GM23338 (cell line): Measurements from ENCODE around the gene AGO1. TPM values are rescaled to one million over a fixed set of nuclear protein-coding genes. Genes with fewer than 3 reads are reported as not detected.

ENCODE experiments used
- ATAC-seq: fragments of 200-7000 bp; cut with Tn5 transposase; 3 replicates; pipeline ENCODE4 v1.9.1; 2020
- DNase-seq: peaks from one replicate; pipeline ENCODE4 v3.0.0-alpha.2; 2015; ENCODE audit warnings: low spot score
- H2AFZ ChIP-seq: fragments of 200-600 bp; sonication (generic); 2 replicates; pipeline ENCODE4 v1.8.0; 2016; ENCODE audit warnings: antibody characterized with exemption, mild to moderate bottlenecking, moderate library complexity
- H3F3A ChIP-seq: fragments of 200-600 bp; sonication (generic); replicated peaks from 2 replicates; pipeline ENCODE4 v1.8.0; 2017; ENCODE audit warnings: antibody characterized with exemption, mixed run types, low read depth
- H3K27ac ChIP-seq: fragments of 200-600 bp; sonication (generic); 2 replicates; pipeline ENCODE4 v1.6.1; 2016; ENCODE audit warnings: low read depth
- H3K27me3 ChIP-seq: fragments of 200-600 bp; sonication (generic); 2 replicates; pipeline ENCODE4 v1.8.0; 2016; ENCODE audit warnings: mild to moderate bottlenecking, mixed run types, moderate library complexity; ENCODE audit not compliant: insufficient read depth
- H3K36me3 ChIP-seq: fragments of 200-600 bp; sonication (generic); 2 replicates; pipeline ENCODE4 v1.8.0; 2016; ENCODE audit warnings: mild to moderate bottlenecking; ENCODE audit not compliant: insufficient read depth
- H3K4me1 ChIP-seq: fragments of 200-600 bp; sonication (generic); 2 replicates; pipeline ENCODE4 v1.8.0; 2016; ENCODE audit warnings: mild to moderate bottlenecking, moderate library complexity; ENCODE audit not compliant: insufficient read depth
- H3K4me2 ChIP-seq: fragments of 200-600 bp; sonication (generic); 2 replicates; pipeline ENCODE4 v1.7.1; 2017; ENCODE audit warnings: mixed run types
- H3K4me3 ChIP-seq: fragments of 200-600 bp; sonication (generic); 2 replicates; pipeline ENCODE4 v1.6.1; 2016; ENCODE audit warnings: mixed run types
- H3K79me2 ChIP-seq: fragments of 200-600 bp; sonication (generic); replicated peaks from 2 replicates; pipeline ENCODE4 v1.8.0; 2017; ENCODE audit warnings: mild to moderate bottlenecking; ENCODE audit not compliant: insufficient read depth
- H3K9me2 ChIP-seq: fragments of 200-600 bp; sonication (generic); 2 replicates; pipeline ENCODE4 v1.8.0; 2017; ENCODE audit not compliant: insufficient read depth
- H4K20me1 ChIP-seq: fragments of 200-600 bp; sonication (generic); replicated peaks from 2 replicates; pipeline ENCODE4 v1.8.0; 2017; ENCODE audit warnings: mild to moderate bottlenecking; ENCODE audit not compliant: insufficient read depth
- H3K27ac Mint-ChIP-seq: 2 replicates; pipeline ENCODE4 v1.8.0; 2020; ENCODE audit warnings: inconsistent platforms, mild to moderate bottlenecking, moderate library complexity, mixed read lengths
- H3K27me3 Mint-ChIP-seq: 3 replicates; pipeline ENCODE4 v1.8.0; 2022; ENCODE audit warnings: low read depth, mild to moderate bottlenecking, moderate library complexity, mixed read lengths, inconsistent platforms; ENCODE audit not compliant: insufficient read depth, poor library complexity
- H3K36me3 Mint-ChIP-seq: 3 replicates; pipeline ENCODE4 v1.8.0; 2021; ENCODE audit warnings: low read depth, mild to moderate bottlenecking, inconsistent platforms, moderate library complexity, mixed read lengths
- H3K4me1 Mint-ChIP-seq: 3 replicates; pipeline ENCODE4 v1.8.0; 2020; ENCODE audit warnings: mild to moderate bottlenecking, inconsistent platforms, mixed read lengths
- H3K4me3 Mint-ChIP-seq: 3 replicates; pipeline ENCODE4 v1.8.0; 2021; ENCODE audit warnings: moderate library complexity, mild to moderate bottlenecking, inconsistent platforms, mixed read lengths
- H3K9me3 Mint-ChIP-seq: 3 replicates; pipeline ENCODE4 v1.8.0; 2020; ENCODE audit warnings: moderate library complexity, mild to moderate bottlenecking, inconsistent platforms, mixed read lengths
- JUNB ChIP-seq: IDR thresholded peaks from one replicate; pipeline ENCODE4 v1.6.1; 2016; ENCODE audit warnings: antibody characterized with exemption; ENCODE audit not compliant: unreplicated experiment
- polyA plus RNA-seq: library from polyadenylated mRNA; unstranded; fragments of >200 nt; fragmentation: Nextera tagmentation; extraction: Ambion mirVana; gene quantifications from 2 replicates; pipeline ENCODE4 v1.2.1, GENCODE V29; 2016
- total RNA-seq: library from RNA; depleted of rRNA; stranded (reverse); fragments of >200 nt; shearing (Covaris generic); gene quantifications from 2 replicates; pipeline ENCODE4 v1.2.3, GENCODE V29; 2014
- TF ChIP-seq, protein P1 (sequence below): IDR thresholded peaks from one replicate; pipeline ENCODE4 v1.6.1; 2018; ENCODE audit warnings: antibody characterized with exemption; ENCODE audit not compliant: unreplicated experiment
- TF ChIP-seq, protein P2 (sequence below): fragments of 250-450 bp; sonication (Bioruptor Pico); IDR thresholded peaks from 2 replicates; pipeline ENCODE4 v1.5.0; 2020; ENCODE audit warnings: mild to moderate bottlenecking, moderate library complexity

Gene AGO1
- total and polyA plus RNA-seq, 2 experiments from 2014 or later, result 10.6 to 65.1 TPM

DNA sequence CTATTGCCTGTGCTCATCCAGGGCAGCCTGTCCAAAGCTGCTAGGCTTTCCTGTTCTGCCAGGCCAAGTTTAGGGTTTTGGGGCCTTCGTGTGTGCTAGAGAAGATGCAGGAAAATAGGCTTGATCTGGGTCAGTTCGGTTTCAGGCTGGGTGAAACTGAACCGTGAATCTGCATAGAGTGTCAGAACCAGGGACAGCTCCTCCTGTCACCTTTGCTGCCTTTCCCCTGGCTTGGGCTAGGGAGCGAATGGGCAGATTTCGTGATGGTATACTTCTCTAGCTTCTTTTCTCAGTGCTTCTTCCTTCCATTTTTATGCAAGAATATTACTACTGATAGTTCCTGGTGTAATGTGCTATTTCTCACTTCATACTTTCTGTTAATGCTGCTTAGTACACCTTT is 6.0 kb upstream of the AGO1 start:
- Mint-ChIP-seq H3K9me3 (no peaks in the 10 kb centered on the region), H3K27me3 (peaks cover 3% of the 10 kb centered on the region), H3K27ac (no peak overlapping the region), H3K4me1 (peaks cover 2% of the 10 kb centered on the region; the same call in 2 of the 3 replicates), H3K36me3 (no peaks in the 10 kb centered on the region; the same call in 2 of the 3 replicates), H3K4me3 (no peak overlapping the region)
- Histone ChIP-seq H3K36me3 (no peaks in the 10 kb centered on the region), H3F3A (peaks cover 2% of the 10 kb centered on the region; the same call in 1 of the 2 replicates), H2AFZ (no peak overlapping the region), H3K27me3 (no peaks in the 10 kb centered on the region), H3K4me2 (no peak overlapping the region), H3K9me2 (no peaks in the 10 kb centered on the region), H4K20me1 (0 out of 2 replicates have a peak, but pooled peaks cover 2% of the 10 kb centered on the region), H3K79me2 (no peaks in the 10 kb centered on the region), H3K4me3 (no peak overlapping the region), H3K4me1 (no peaks in the 10 kb centered on the region), H3K27ac (no peak overlapping the region)
- TF ChIP-seq, protein P1, sequence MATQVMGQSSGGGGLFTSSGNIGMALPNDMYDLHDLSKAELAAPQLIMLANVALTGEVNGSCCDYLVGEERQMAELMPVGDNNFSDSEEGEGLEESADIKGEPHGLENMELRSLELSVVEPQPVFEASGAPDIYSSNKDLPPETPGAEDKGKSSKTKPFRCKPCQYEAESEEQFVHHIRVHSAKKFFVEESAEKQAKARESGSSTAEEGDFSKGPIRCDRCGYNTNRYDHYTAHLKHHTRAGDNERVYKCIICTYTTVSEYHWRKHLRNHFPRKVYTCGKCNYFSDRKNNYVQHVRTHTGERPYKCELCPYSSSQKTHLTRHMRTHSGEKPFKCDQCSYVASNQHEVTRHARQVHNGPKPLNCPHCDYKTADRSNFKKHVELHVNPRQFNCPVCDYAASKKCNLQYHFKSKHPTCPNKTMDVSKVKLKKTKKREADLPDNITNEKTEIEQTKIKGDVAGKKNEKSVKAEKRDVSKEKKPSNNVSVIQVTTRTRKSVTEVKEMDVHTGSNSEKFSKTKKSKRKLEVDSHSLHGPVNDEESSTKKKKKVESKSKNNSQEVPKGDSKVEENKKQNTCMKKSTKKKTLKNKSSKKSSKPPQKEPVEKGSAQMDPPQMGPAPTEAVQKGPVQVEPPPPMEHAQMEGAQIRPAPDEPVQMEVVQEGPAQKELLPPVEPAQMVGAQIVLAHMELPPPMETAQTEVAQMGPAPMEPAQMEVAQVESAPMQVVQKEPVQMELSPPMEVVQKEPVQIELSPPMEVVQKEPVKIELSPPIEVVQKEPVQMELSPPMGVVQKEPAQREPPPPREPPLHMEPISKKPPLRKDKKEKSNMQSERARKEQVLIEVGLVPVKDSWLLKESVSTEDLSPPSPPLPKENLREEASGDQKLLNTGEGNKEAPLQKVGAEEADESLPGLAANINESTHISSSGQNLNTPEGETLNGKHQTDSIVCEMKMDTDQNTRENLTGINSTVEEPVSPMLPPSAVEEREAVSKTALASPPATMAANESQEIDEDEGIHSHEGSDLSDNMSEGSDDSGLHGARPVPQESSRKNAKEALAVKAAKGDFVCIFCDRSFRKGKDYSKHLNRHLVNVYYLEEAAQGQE, result peak; percentile 89
- no peak for TF ChIP-seq JUNB
- DNase-seq, result peak; percentile 80
- ATAC-seq, result peak; percentile 97

DNA sequence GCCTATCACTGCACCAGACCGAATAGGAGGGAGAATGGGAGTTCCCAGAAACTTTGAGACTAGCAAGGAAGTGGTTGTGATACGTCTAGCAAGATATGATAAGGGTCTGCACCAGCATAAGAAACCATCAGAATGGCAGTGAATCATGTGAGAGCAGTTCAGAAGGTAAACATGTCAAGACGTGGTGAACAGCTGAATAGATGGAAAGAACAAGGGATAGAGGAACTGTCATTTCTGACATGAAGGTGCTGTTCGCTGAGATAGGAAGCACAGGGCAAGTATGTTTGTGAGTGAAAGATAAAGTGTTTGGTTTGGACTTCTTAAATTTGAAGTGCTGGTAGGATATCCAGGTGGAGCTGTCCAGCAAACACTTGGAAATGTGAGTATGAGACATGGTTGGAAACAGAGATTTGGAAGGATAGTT is 1.1 kb upstream of the AGO1 start:
- ATAC-seq (no peak), DNase-seq (no peak)
- H3K27ac ChIP-seq, result no peak overlapping the region
- H3K4me1 ChIP-seq, result peaks cover 25% of the 10 kb centered on the region
- Mint-ChIP-seq H3K9me3 (no peaks in the 10 kb centered on the region), H3K27me3 (peaks cover 13% of the 10 kb centered on the region), H3K27ac (no peak overlapping the region), H3K4me3 (peak overlapping the region; percentile 64; the same call in 1 of the 3 replicates), H3K4me1 (peaks cover 40% of the 10 kb centered on the region), H3K36me3 (no peaks in the 10 kb centered on the region; the same call in 2 of the 3 replicates)
- TF ChIP-seq, protein P2, sequence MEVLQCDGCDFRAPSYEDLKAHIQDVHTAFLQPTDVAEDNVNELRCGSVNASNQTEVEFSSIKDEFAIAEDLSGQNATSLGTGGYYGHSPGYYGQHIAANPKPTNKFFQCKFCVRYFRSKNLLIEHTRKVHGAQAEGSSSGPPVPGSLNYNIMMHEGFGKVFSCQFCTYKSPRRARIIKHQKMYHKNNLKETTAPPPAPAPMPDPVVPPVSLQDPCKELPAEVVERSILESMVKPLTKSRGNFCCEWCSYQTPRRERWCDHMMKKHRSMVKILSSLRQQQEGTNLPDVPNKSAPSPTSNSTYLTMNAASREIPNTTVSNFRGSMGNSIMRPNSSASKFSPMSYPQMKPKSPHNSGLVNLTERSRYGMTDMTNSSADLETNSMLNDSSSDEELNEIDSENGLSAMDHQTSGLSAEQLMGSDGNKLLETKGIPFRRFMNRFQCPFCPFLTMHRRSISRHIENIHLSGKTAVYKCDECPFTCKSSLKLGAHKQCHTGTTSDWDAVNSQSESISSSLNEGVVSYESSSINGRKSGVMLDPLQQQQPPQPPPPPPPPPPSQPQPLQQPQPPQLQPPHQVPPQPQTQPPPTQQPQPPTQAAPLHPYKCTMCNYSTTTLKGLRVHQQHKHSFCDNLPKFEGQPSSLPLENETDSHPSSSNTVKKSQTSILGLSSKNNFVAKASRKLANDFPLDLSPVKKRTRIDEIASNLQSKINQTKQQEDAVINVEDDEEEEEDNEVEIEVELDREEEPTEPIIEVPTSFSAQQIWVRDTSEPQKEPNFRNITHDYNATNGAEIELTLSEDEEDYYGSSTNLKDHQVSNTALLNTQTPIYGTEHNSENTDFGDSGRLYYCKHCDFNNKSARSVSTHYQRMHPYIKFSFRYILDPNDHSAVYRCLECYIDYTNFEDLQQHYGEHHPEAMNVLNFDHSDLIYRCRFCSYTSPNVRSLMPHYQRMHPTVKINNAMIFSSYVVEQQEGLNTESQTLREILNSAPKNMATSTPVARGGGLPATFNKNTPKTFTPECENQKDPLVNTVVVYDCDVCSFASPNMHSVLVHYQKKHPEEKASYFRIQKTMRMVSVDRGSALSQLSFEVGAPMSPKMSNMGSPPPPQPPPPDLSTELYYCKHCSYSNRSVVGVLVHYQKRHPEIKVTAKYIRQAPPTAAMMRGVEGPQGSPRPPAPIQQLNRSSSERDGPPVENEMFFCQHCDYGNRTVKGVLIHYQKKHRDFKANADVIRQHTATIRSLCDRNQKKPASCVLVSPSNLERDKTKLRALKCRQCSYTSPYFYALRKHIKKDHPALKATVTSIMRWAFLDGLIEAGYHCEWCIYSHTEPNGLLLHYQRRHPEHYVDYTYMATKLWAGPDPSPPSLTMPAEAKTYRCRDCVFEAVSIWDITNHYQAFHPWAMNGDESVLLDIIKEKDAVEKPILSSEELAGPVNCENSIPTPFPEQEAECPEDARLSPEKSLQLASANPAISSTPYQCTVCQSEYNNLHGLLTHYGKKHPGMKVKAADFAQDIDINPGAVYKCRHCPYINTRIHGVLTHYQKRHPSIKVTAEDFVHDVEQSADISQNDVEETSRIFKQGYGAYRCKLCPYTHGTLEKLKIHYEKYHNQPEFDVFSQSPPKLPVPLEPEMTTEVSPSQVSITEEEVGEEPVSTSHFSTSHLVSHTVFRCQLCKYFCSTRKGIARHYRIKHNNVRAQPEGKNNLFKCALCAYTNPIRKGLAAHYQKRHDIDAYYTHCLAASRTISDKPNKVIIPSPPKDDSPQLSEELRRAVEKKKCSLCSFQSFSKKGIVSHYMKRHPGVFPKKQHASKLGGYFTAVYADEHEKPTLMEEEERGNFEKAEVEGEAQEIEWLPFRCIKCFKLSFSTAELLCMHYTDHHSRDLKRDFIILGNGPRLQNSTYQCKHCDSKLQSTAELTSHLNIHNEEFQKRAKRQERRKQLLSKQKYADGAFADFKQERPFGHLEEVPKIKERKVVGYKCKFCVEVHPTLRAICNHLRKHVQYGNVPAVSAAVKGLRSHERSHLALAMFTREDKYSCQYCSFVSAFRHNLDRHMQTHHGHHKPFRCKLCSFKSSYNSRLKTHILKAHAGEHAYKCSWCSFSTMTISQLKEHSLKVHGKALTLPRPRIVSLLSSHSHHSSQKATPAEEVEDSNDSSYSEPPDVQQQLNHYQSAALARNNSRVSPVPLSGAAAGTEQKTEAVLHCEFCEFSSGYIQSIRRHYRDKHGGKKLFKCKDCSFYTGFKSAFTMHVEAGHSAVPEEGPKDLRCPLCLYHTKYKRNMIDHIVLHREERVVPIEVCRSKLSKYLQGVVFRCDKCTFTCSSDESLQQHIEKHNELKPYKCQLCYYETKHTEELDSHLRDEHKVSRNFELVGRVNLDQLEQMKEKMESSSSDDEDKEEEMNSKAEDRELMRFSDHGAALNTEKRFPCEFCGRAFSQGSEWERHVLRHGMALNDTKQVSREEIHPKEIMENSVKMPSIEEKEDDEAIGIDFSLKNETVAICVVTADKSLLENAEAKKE, result no peak
- TF ChIP-seq, protein P1, result peak; percentile 50
- no peaks in the 10 kb centered on the region for H3K36me3 ChIP-seq
- no peak overlapping the region for H3K4me2 ChIP-seq
- H3K27me3 ChIP-seq, result no peaks in the 10 kb centered on the region
- no peaks in the 10 kb centered on the region for H3K9me2 ChIP-seq
- peaks cover 18% of the 10 kb centered on the region; the same call in 1 of the 2 replicates for H4K20me1 ChIP-seq
- H3K4me3 ChIP-seq, result no peak overlapping the region
- H3F3A ChIP-seq, result peaks cover 16% of the 10 kb centered on the region; the same call in 1 of the 2 replicates
- H2AFZ ChIP-seq, result no peak overlapping the region
- peaks cover 31% of the 10 kb centered on the region for H3K79me2 ChIP-seq
